PC-9 (cell line): ENCODE measurements around the gene STUM.

Experiments used
- CTCF ChIP-seq: fragments of 200-600 bp; sonication (generic); conservative IDR thresholded peaks from 2 replicates; pipeline ENCODE4 v1.6.1; 2017; ENCODE audit warnings: mixed run types, antibody characterized with exemption, mild to moderate bottlenecking, moderate library complexity
- EZH2 ChIP-seq: fragments of 200-600 bp; sonication (generic); IDR thresholded peaks from 2 replicates; pipeline ENCODE4 v1.8.0; 2017; ENCODE audit warnings: antibody characterized with exemption, low read depth

GRCh38 chr1:226545836-226546596 is 2.5 kb upstream of the STUM start:
- TF ChIP-seq CTCF, result no peak
- no peak for TF ChIP-seq EZH2
